Endothelial cell (in vitro differentiated cells): Measurements from ENCODE around the gene GCGR. TPM values are rescaled to one million over a fixed set of nuclear protein-coding genes. Genes with fewer than 3 reads are reported as not detected.

ENCODE experiments used
- DNase-seq: peaks from one replicate; pipeline ENCODE4 v3.0.0; 2021; ENCODE audit warnings: low spot score
- H3K27ac Mint-ChIP-seq: one replicate; pipeline ENCODE4 v1.8.0; 2021; ENCODE audit warnings: mixed read lengths, inconsistent platforms; ENCODE audit not compliant: unreplicated experiment
- H3K27me3 Mint-ChIP-seq: one replicate; pipeline ENCODE4 v1.8.0; 2021; ENCODE audit warnings: mild to moderate bottlenecking, moderate library complexity, mixed read lengths, inconsistent platforms; ENCODE audit not compliant: unreplicated experiment
- H3K36me3 Mint-ChIP-seq: one replicate; pipeline ENCODE4 v1.8.0; 2021; ENCODE audit warnings: mild to moderate bottlenecking, low read depth, mixed read lengths, inconsistent platforms; ENCODE audit not compliant: unreplicated experiment
- H3K4me1 Mint-ChIP-seq: one replicate; pipeline ENCODE4 v1.8.0; 2021; ENCODE audit warnings: mild to moderate bottlenecking, mixed read lengths, inconsistent platforms; ENCODE audit not compliant: unreplicated experiment
- H3K4me3 Mint-ChIP-seq: one replicate; pipeline ENCODE4 v1.8.0; 2021; ENCODE audit warnings: mild to moderate bottlenecking, mixed read lengths, inconsistent platforms; ENCODE audit not compliant: unreplicated experiment
- H3K9me3 Mint-ChIP-seq: one replicate; pipeline ENCODE4 v1.8.0; 2021; ENCODE audit warnings: mixed read lengths, inconsistent platforms; ENCODE audit not compliant: unreplicated experiment
- CTCF ChIP-seq: fragments of 200-600 bp; sonication (generic); IDR thresholded peaks from one replicate; pipeline ENCODE4 v1.5.0; 2021; ENCODE audit warnings: antibody characterized with exemption; ENCODE audit not compliant: unreplicated experiment
- total RNA-seq: library from RNA; stranded (reverse); fragmentation: NEBNext Ultra II Directional; extraction: Animal tissue kit (Norgen Biotek cat#: 25700); gene quantifications from one replicate; pipeline ENCODE4 v1.2.1, GENCODE V29; 2021; ENCODE audit not compliant: unreplicated experiment

GCGR gene
- total RNA-seq, 1 donor from 2014 or later: not detected

GRCh38 chr17:81805707-81806460, 1.9 kb downstream of the GCGR start:
- Mint-ChIP-seq H3K4me1 (no peaks in the 10 kb centered on the region), H3K27ac (no peak overlapping the region), H3K9me3 (no peaks in the 10 kb centered on the region), H3K36me3 (peaks cover 9% of the 10 kb centered on the region), H3K4me3 (no peak overlapping the region), H3K27me3 (peaks cover 19% of the 10 kb centered on the region)
- no peak for TF ChIP-seq CTCF
- DNase-seq: no peak

GRCh38 chr17:81806461-81807209, 2.7 kb downstream of the GCGR start:
- Mint-ChIP-seq H3K4me3 (no peak overlapping the region), H3K9me3 (no peaks in the 10 kb centered on the region), H3K27me3 (peaks cover 18% of the 10 kb centered on the region), H3K36me3 (peaks cover 8% of the 10 kb centered on the region), H3K4me1 (no peaks in the 10 kb centered on the region), H3K27ac (no peak overlapping the region)
- no peak for TF ChIP-seq CTCF
- no peak for DNase-seq

- Mint-ChIP-seq H3K36me3 (peaks cover 8% of the 10 kb centered on the region), H3K9me3 (no peaks in the 10 kb centered on the region), H3K4me3 (no peak overlapping the region), H3K4me1 (no peaks in the 10 kb centered on the region), H3K27ac (no peak overlapping the region), H3K27me3 (peaks cover 15% of the 10 kb centered on the region)
- TF ChIP-seq CTCF: no peak
- no peak for DNase-seq
Observed at GRCh38 chr17:81807210-81807719, 3.3 kb downstream of the GCGR start.

DNA sequence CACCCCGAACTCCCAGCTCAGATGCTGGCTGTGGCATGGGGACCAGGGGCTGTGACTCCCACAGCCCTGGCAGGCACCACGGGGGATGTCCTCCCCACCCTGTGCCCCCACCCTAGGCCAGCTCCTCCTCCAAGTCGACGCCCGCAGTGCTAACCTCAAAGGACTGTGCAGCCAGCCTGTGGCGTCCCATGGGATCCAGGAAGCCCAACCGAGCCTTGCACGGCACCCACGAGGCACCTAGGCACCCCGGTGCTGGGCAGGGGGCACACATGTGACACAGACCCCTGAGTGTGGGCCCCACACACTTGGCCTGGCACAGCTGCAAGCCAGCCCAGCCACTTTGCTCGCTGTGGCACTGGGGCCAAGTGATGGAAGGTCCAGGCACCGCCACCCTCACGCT, 3.9 kb downstream of the GCGR start:
- no peaks in the 10 kb centered on the region for H3K9me3 Mint-ChIP-seq
- H3K27me3 Mint-ChIP-seq: peaks cover 12% of the 10 kb centered on the region
- no peak for DNase-seq
- no peak overlapping the region for H3K27ac Mint-ChIP-seq
- no peaks in the 10 kb centered on the region for H3K4me1 Mint-ChIP-seq
- H3K4me3 Mint-ChIP-seq: no peak overlapping the region
- peaks cover 8% of the 10 kb centered on the region for H3K36me3 Mint-ChIP-seq
- TF ChIP-seq CTCF: no peak
